ENCODE data around the gene VCL. TPM values are rescaled to one million over a fixed set of nuclear protein-coding genes. Genes with fewer than 3 reads are reported as not detected.
"Not testable (repeated sequence)": the region's sequence is repeated elsewhere in the genome, so short reads cannot be mapped to it uniquely, and the experiment has no call there.

The VCL gene
- total and polyA plus RNA-seq, 8 donors, result 90.6 to 195 (median 98.2) TPM

DNA sequence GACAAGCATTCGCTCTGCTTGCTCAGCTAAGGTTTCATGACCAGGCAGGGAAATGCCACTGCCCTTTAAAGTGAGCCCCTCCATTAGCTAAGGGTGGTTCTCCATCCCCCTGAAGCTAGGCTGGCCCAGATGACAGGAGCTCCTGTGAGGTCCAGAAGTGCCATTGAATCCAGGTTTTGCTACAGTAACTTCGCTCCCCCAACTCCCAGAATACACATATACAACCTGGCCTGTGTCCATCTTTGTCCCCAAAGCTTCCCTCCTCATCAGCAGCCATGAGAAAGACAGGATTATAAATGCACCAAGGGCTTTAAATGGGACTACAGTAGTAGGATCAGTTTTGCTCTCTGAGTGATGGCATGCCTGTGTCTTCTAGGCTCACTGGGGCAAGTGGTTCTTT lies 35.5 kb upstream of the VCL start:
- no peak overlapping the region for H3K4me3 ChIP-seq
- no peak for ATAC-seq

DNA sequence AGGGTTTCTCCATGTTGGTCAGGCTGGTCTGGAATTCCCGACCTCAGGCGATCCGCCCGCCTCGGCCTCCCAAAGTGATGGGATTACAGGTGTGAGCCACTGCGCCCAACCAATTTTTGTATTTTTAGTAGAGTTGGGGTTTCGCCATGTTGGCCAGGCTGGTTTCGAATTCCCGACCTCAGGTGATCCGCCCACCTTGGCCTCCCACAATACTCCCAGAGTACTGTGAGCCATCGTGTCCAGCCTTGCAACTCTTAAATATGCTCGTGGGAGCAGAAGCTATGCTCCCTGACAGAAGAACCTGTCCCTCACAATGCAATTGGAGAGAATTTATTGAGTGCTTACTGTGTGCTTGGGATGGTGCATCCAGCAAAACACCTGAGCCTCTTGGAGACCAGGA lies 34.4 kb upstream of the VCL start:
- H3K27ac ChIP-seq; intact Hi-C loops (cut with DNase I); H3K4me3 ChIP-seq; DNase-seq; ATAC-seq; H3K27me3 ChIP-seq; H3K36me3 ChIP-seq; H3K9me3 ChIP-seq: not testable (repeated sequence)
- H3K4me1 ChIP-seq, result peaks cover 11 to 43% of the 10 kb centered on the region in 2 donors

More for the DNA sequence above, 35.5 kb upstream of the VCL start:
- no peak overlapping the region for H3K27ac ChIP-seq
- TF ChIP-seq, protein P1, sequence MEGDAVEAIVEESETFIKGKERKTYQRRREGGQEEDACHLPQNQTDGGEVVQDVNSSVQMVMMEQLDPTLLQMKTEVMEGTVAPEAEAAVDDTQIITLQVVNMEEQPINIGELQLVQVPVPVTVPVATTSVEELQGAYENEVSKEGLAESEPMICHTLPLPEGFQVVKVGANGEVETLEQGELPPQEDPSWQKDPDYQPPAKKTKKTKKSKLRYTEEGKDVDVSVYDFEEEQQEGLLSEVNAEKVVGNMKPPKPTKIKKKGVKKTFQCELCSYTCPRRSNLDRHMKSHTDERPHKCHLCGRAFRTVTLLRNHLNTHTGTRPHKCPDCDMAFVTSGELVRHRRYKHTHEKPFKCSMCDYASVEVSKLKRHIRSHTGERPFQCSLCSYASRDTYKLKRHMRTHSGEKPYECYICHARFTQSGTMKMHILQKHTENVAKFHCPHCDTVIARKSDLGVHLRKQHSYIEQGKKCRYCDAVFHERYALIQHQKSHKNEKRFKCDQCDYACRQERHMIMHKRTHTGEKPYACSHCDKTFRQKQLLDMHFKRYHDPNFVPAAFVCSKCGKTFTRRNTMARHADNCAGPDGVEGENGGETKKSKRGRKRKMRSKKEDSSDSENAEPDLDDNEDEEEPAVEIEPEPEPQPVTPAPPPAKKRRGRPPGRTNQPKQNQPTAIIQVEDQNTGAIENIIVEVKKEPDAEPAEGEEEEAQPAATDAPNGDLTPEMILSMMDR (IDR thresholded peaks at IDR 0.05), result no peak
- DNase-seq, result no peak
- intact Hi-C loops (cut with DNase I), result no loop called here
- H3K4me1 ChIP-seq, result peaks cover 11 to 47% of the 10 kb centered on the region in 2 donors
- H3K36me3 ChIP-seq, result no peaks in the 10 kb centered on the region
- no peaks in the 10 kb centered on the region for H3K9me3 ChIP-seq
- no peaks in the 10 kb centered on the region for H3K27me3 ChIP-seq

DNA sequence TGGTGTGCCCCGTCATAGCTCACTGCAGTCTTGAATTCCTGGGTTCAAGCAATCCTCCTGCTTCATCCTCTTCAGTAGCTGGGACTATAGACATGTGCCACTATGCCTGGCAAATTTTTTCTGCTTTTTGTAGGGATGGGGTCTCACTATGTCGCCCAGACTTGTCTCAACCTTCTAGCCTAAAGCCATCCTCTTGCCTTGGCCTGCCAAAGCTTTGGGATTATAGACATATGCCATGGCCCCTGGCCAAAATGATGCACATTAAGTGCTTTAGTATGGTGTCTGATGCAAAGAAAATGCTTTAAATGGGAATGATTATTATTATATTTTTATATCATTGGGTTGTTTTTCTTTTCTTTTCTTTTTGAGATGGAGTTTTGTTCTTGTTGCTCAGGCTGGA lies 33.2 kb upstream of the VCL start:
- intact Hi-C loops (cut with DNase I), result no loop called here
- Histone ChIP-seq H3K36me3 (no peaks in the 10 kb centered on the region), H3K27me3 (no peaks in the 10 kb centered on the region), H3K4me1 (peaks cover 11 to 42% of the 10 kb centered on the region in 2 donors), H3K4me3 (no peak overlapping the region), H3K9me3 (no peaks in the 10 kb centered on the region), H3K27ac (no peak overlapping the region)
- TF ChIP-seq, protein P1 (IDR thresholded peaks at IDR 0.05), result no peak
- ATAC-seq, result no peak
- DNase-seq, result no peak

DNA sequence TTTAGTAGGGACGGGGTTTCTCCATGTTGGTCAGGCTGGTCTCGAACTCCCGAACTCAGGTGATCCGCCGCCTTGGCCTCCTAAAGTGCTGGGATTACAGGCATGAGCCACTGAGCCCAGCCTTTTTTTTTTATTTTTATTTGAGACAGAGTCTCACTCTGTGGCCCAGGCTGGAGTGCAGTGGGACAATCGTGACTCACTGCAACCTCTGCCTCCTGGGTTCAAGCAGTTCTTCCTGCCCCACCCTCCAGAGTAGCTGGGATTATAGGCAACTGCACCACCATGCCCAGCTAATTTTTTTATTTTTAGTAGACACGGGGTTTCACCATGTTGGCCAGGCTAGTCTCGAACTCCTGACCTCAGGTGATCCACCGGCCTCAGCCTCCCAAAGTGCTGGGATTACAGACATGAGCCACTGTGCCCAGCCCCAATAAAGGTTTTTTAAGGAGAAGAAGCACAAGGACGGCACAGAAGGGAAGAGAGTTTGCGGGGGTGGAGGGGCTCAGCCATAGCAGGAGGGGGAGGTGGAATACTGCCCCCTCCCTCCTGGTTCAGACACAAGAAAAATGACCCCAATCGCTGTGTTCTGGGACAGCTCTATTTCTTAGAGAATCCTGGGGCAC lies 32.5 kb upstream of the VCL start:
- Histone ChIP-seq H3K4me1 (peaks cover 11 to 38% of the 10 kb centered on the region in 2 donors), H3K27ac (peak overlapping the region; percentile 77 to 79)
- H3K36me3 ChIP-seq; H3K9me3 ChIP-seq; H3K4me3 ChIP-seq; intact Hi-C loops (cut with DNase I); H3K27me3 ChIP-seq; DNase-seq; ATAC-seq: not testable (repeated sequence)

DNA sequence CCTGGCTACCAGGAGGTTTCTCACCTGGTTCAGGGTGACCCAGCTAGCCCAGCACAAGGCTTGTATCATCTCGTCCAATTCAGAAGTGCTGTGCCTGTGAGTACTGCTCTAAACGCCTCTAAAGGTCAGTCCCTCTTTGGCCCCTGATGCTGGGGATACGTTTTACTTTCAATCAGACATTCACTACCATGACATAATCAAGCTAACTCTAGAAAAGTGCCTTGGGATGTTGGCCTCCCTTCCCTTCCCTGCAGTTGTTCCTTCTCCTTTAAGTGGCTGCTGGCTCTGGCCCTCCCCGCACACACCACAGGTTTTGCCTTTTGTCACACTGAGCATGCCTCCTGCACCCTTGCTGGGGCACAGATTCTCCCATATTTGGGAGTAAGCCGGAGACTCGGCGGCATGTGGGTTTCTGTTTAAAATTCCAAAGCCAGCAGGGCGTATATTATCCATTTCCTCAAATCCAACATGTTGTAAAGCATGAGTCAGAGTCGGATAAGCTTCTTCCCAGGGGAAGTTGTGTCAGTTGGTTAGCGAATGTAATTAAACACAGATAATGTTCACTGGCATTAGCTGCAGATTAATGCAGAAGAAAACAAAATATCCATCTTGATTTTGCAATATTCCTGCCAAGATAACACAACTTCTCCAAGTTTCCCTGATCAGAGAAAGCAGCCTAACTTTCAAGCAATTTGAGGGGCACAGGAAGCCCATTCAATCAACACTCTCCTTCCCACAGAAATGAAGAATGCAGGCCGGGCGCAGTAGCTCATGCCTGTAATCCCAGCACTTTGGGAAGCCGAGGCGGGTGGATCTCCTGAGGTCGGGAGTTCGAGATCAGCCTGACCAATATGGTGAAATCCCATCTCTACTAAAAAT lies 31.8 kb upstream of the VCL start:
- Histone ChIP-seq H3K4me3 (no peak overlapping the region), H3K27ac (peak overlapping the region; percentile 77 to 79), H3K4me1 (peaks cover 11 to 38% of the 10 kb centered on the region in 2 donors), H3K9me3 (no peaks in the 10 kb centered on the region), H3K27me3 (no peaks in the 10 kb centered on the region), H3K36me3 (no peaks in the 10 kb centered on the region)
- TF ChIP-seq, protein P1 (IDR thresholded peaks at IDR 0.05), result no peak
- intact Hi-C loops (cut with DNase I), result no loop called here
- peak in 3 of 4 donors; percentile 60 to 76 (median 72) for DNase-seq
- ATAC-seq, result peak; percentile 79

DNA sequence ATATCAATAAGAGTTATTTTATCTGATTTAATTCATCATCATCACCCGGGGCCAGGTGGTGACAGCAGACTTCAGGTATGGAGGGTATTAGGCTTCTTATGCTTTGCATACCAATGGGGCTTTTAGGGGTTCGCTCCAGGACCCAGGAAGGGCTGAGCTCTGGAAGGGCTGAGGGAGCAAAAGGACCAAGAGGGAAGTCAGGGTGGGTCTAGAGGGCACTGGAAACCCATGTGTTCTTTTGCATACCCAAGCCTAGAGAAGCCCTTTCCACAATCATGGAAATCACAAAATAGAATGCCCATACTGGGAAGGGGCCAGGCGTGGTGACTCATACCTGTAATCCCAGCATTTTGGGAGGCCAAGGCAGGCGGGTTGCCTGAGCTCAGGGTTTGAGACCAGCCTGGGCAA lies 30.9 kb upstream of the VCL start:
- intact Hi-C loops (cut with DNase I), result no loop called here
- Histone ChIP-seq H3K4me1 (peaks cover 11 to 38% of the 10 kb centered on the region in 2 donors), H3K9me3 (no peaks in the 10 kb centered on the region), H3K27ac (peak overlapping the region; percentile 77 to 79), H3K27me3 (no peaks in the 10 kb centered on the region), H3K4me3 (no peak overlapping the region), H3K36me3 (no peaks in the 10 kb centered on the region)
- TF ChIP-seq, protein P1 (IDR thresholded peaks at IDR 0.05), result no peak
- DNase-seq, result no peak
- no peak for ATAC-seq
